ENCODE measurements around the gene MAPKBP1. TPM values are rescaled to one million over a fixed set of nuclear protein-coding genes. Genes with fewer than 3 reads are reported as not detected.

The MAPKBP1 gene
- total and polyA plus RNA-seq, 9 donors = 7.4 to 14.4 (median 10.3) TPM

DNA sequence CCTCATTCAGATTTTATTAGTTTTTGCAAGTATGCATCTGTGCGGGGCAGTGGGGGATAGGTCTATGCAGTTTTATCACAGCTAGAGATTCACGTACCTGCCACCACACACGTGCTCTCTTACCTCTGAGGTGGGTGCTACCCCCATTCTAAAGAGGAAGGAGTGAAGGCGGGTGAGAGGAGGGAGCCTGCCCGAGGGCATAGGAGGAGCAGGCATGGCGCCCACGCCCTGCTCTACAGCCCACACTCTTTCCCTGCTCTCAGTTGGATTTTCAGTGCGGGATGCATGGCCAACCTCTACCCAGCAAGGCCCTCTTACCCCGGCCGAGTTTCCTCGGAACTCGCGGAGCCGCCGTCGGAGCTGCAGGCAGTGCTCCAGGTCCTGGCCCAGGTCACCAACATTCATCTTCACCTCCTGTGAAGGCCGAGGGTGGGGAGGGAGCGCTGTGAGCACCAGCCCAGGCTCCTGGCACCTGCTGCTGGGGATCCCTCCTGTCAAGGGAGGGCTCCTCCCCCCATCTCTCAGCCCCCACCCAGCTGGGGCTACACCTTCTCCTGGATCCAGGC lies 91.3 kb downstream of the MAPKBP1 start:
- H3K36me3 ChIP-seq (ENCODE audit: control insufficient read depth, insufficient read depth, low read length) = peaks cover 3% of the 10 kb centered on the region
- no peak for DNase-seq
- H3K4me3 ChIP-seq (ENCODE audit: low read length) = no peak overlapping the region
- 80% methylated on average over 3 of the region's 18 CpGs for WGBS (ENCODE audit: insufficient coverage)
- H3K27ac ChIP-seq (ENCODE audit: low read length) = no peak overlapping the region
- no peaks in the 10 kb centered on the region for H3K27me3 ChIP-seq (ENCODE audit: control insufficient read depth, insufficient read depth, low read length)
- H3K4me1 ChIP-seq (ENCODE audit: control insufficient read depth, insufficient read depth, low read length) = peaks cover 12% of the 10 kb centered on the region
- no peaks in the 10 kb centered on the region for H3K9me3 ChIP-seq (replicated peaks; ENCODE audit: control insufficient read depth, low read depth, low read length)

- 49% methylated on average over 6 of the region's 8 CpGs for WGBS (ENCODE audit: insufficient coverage)
- DNase-seq = no peak
- no peak overlapping the region for H3K27ac ChIP-seq (ENCODE audit: low read length)
- no peaks in the 10 kb centered on the region for H3K27me3 ChIP-seq (ENCODE audit: control insufficient read depth, insufficient read depth, low read length)
- peaks cover 12% of the 10 kb centered on the region for H3K4me1 ChIP-seq (ENCODE audit: control insufficient read depth, insufficient read depth, low read length)
- no peaks in the 10 kb centered on the region for H3K9me3 ChIP-seq (replicated peaks; ENCODE audit: control insufficient read depth, low read depth, low read length)
- H3K36me3 ChIP-seq (ENCODE audit: control insufficient read depth, insufficient read depth, low read length) = peaks cover 5% of the 10 kb centered on the region
- H3K4me3 ChIP-seq (ENCODE audit: low read length) = no peak overlapping the region
Observed at GRCh38 chr15:41866263-41866703, 92.0 kb downstream of the MAPKBP1 start.

DNA sequence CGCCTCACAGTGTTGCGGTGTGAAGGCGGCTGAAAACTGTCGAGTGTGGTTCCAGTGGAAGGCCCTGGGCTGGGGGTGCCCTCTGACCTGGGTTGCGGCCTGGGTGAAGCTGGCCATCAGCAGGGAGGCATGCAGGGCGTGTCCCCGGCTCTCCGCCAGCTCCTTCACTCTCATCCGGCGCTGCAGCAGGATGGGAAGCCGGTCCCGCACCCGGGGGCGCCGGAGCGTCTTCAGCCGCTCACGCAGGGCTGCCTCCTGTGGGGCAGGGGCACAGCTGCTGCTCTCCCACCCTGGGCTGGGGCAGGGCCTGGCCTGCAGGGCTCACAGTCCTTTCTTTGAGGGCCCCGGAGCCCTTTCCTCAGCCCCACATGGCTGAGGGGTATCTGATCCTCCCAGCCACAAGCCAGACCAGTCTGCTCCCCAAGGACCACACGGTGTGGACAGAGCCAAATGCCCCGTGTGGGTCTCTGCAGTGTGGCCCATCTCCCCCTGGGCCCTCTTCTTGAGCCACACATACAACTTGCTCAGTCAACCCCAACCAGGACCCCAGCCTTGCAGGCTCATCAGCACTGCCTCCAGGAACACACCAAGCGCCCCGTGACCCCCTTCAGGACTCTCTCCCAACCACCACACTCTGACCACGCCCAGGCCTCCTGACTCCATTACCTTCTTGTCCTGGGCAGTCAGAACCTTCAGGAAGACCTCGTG lies 92.7 kb downstream of the MAPKBP1 start:
- WGBS (ENCODE audit: insufficient coverage) = 87% methylated on average over 23 of the region's 25 CpGs
- no peak for DNase-seq
- Histone ChIP-seq H3K36me3 (ENCODE audit: control insufficient read depth, insufficient read depth, low read length) (peaks cover 6% of the 10 kb centered on the region), H3K4me3 (ENCODE audit: low read length) (no peak overlapping the region), H3K27ac (ENCODE audit: low read length) (no peak overlapping the region), H3K4me1 (ENCODE audit: control insufficient read depth, insufficient read depth, low read length) (peaks cover 12% of the 10 kb centered on the region), H3K9me3 (replicated peaks; ENCODE audit: control insufficient read depth, low read depth, low read length) (no peaks in the 10 kb centered on the region), H3K27me3 (ENCODE audit: control insufficient read depth, insufficient read depth, low read length) (no peaks in the 10 kb centered on the region)

- Histone ChIP-seq H3K4me1 (ENCODE audit: control insufficient read depth, insufficient read depth, low read length) (peaks cover 12% of the 10 kb centered on the region), H3K27ac (ENCODE audit: low read length) (no peak overlapping the region), H3K9me3 (replicated peaks; ENCODE audit: control insufficient read depth, low read depth, low read length) (no peaks in the 10 kb centered on the region), H3K27me3 (ENCODE audit: control insufficient read depth, insufficient read depth, low read length) (no peaks in the 10 kb centered on the region), H3K4me3 (ENCODE audit: low read length) (no peak overlapping the region), H3K36me3 (ENCODE audit: control insufficient read depth, insufficient read depth, low read length) (peaks cover 6% of the 10 kb centered on the region)
- 88% methylated on average over 14 of the region's 15 CpGs for WGBS (ENCODE audit: insufficient coverage)
- DNase-seq = no peak
Observed at GRCh38 chr15:41868321-41868720, 94.0 kb downstream of the MAPKBP1 start.

DNA sequence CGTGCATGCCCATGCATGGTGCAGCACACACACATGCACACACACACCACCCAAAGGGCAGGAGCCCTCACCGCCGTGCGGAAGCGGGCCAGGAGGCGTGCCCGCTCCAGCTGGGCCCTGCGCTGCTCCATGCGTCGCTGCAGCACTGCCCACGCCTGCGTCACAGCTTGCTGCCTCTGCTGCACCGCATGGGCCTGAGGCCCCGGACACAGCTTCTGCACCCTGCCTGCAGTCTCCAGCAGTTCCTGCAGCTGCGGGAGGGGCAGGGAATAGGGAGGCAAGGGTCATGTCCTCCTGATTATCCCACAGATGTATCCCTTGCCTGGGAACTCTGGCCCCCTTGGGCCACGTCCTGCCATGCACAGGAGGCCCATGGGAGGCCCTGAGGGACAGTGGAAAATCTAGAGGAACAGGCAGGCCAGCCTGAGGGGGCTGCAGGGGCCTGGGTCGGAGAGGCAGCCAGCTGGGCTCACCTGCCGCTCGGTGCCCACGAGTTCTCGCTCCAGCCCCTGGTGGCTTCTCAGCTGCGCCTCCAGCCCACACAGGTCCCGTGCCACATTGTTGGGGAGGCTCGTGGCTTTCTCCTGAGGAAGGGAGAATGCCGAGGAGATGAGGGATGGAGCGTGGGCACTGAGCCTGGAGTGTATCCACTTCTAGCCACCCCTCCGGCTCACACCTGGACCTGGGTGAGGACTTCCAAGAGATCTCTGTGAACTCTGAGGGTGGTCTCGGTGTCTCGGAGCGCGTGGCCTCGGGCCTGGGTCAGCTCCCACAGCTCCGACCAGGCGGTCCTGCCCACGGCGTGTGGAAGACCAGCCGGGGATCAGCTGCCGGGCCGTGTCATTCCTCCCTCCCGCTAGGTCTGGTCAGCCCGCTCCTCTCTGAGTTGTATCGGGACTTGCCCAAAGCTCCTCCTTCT lies 95.7 kb downstream of the MAPKBP1 start:
- no peaks in the 10 kb centered on the region for H3K9me3 ChIP-seq (replicated peaks; ENCODE audit: control insufficient read depth, low read depth, low read length)
- peaks cover 12% of the 10 kb centered on the region for H3K4me1 ChIP-seq (ENCODE audit: control insufficient read depth, insufficient read depth, low read length)
- no peak for DNase-seq
- peaks cover 3% of the 10 kb centered on the region for H3K36me3 ChIP-seq (ENCODE audit: control insufficient read depth, insufficient read depth, low read length)
- H3K27ac ChIP-seq (ENCODE audit: low read length) = no peak overlapping the region
- H3K4me3 ChIP-seq (ENCODE audit: low read length) = no peak overlapping the region
- H3K27me3 ChIP-seq (ENCODE audit: control insufficient read depth, insufficient read depth, low read length) = no peaks in the 10 kb centered on the region
- 74% methylated on average over 38 of the region's 42 CpGs for WGBS (ENCODE audit: insufficient coverage)

- Histone ChIP-seq H3K4me1 (ENCODE audit: control insufficient read depth, insufficient read depth, low read length) (peaks cover 12% of the 10 kb centered on the region), H3K36me3 (ENCODE audit: control insufficient read depth, insufficient read depth, low read length) (peaks cover 3% of the 10 kb centered on the region), H3K9me3 (replicated peaks; ENCODE audit: control insufficient read depth, low read depth, low read length) (no peaks in the 10 kb centered on the region), H3K4me3 (ENCODE audit: low read length) (no peak overlapping the region), H3K27ac (ENCODE audit: low read length) (no peak overlapping the region), H3K27me3 (ENCODE audit: control insufficient read depth, insufficient read depth, low read length) (no peaks in the 10 kb centered on the region)
- WGBS (ENCODE audit: insufficient coverage) = 69% methylated on average over 9 of the region's 9 CpGs
- no peak for DNase-seq
Observed at GRCh38 chr15:41870689-41871081, 96.4 kb downstream of the MAPKBP1 start.

GRCh38 chr15:41871175-41871905 lies 97.1 kb downstream of the MAPKBP1 start:
- no peaks in the 10 kb centered on the region for H3K9me3 ChIP-seq (replicated peaks; ENCODE audit: control insufficient read depth, low read depth, low read length)
- H3K36me3 ChIP-seq (ENCODE audit: control insufficient read depth, insufficient read depth, low read length) = peaks cover 3% of the 10 kb centered on the region
- no peak overlapping the region for H3K27ac ChIP-seq (ENCODE audit: low read length)
- no peaks in the 10 kb centered on the region for H3K27me3 ChIP-seq (ENCODE audit: control insufficient read depth, insufficient read depth, low read length)
- 87% methylated on average over 19 of the region's 19 CpGs for whole genome bisulfite sequencing (ENCODE audit: insufficient coverage)
- H3K4me1 ChIP-seq (ENCODE audit: control insufficient read depth, insufficient read depth, low read length) = peaks cover 6% of the 10 kb centered on the region
- DNase-seq = no peak
- no peak overlapping the region for H3K4me3 ChIP-seq (ENCODE audit: low read length)

DNA sequence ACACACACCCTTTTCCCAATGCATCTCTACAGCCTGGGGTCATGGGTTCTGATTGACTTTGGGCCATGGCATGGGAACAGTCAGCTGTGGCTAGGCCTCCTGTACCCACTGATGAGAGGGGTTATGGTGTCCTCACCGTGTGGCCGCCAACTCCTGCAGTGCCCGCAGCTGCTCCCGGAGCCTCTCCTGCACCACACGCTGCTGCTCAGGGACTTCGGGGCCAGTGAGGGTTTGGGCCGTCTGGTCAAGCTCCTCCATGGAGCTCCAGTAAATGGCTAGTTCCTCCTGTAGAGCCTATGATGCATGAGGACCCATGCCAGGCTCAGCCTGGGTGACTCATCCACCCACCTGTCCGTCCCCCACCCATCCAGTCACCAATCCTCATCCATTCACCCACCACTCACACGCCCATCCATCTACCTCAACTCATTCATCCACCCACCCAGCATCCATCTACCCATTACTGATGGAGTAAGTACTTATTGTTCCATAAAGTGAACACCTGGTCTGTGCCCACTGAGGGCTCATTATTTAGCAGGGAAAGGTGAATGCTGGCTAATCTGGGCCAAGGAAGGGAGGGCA lies 98.0 kb downstream of the MAPKBP1 start:
- WGBS (ENCODE audit: insufficient coverage) = 89% methylated on average over 7 of the region's 9 CpGs
- no peak overlapping the region for H3K4me3 ChIP-seq (ENCODE audit: low read length)
- DNase-seq = no peak
- no peaks in the 10 kb centered on the region for H3K27me3 ChIP-seq (ENCODE audit: control insufficient read depth, insufficient read depth, low read length)
- H3K27ac ChIP-seq (ENCODE audit: low read length) = no peak overlapping the region
- no peaks in the 10 kb centered on the region for H3K9me3 ChIP-seq (replicated peaks; ENCODE audit: control insufficient read depth, low read depth, low read length)
- peaks cover 3% of the 10 kb centered on the region for H3K36me3 ChIP-seq (ENCODE audit: control insufficient read depth, insufficient read depth, low read length)
- H3K4me1 ChIP-seq (ENCODE audit: control insufficient read depth, insufficient read depth, low read length) = peaks cover 8% of the 10 kb centered on the region

DNA sequence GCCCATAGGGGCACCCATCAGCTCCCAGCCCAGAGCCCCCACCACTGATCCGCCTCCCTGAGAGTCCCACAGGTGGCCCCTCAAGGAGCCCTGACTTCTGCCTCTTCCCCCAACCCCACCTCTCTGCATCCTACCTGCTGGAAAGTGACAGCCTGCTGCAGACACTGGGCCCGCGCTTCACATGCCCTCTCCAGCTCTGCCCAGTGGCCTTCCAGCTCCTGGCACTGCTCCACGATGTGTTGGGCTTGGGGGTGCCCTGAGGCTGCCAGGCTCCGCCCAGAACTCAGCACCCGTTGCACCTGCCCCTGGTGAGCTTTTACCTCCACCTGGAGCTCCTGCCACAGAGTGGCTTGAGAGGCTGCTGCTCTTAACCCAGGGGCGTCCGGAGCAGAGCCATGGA lies 99.4 kb downstream of the MAPKBP1 start:
- Histone ChIP-seq H3K4me3 (ENCODE audit: low read length) (no peak overlapping the region), H3K4me1 (ENCODE audit: control insufficient read depth, insufficient read depth, low read length) (peaks cover 20% of the 10 kb centered on the region), H3K27me3 (ENCODE audit: control insufficient read depth, insufficient read depth, low read length) (no peaks in the 10 kb centered on the region), H3K36me3 (ENCODE audit: control insufficient read depth, insufficient read depth, low read length) (peaks cover 3% of the 10 kb centered on the region), H3K27ac (ENCODE audit: low read length) (no peak overlapping the region), H3K9me3 (replicated peaks; ENCODE audit: control insufficient read depth, low read depth, low read length) (no peaks in the 10 kb centered on the region)
- 89% methylated on average over 6 of the region's 8 CpGs for WGBS (ENCODE audit: insufficient coverage)
- no peak for DNase-seq

All from muscle of leg (tissue), 11 donors.